HepG2 (cell line): ENCODE results near the gene EIF4G3. TPM values are rescaled to one million over a fixed set of nuclear protein-coding genes. Genes with fewer than 3 reads are reported as not detected.
A peak's percentile ranks its signal among the peaks of the same experiment; 100 is the strongest.

ENCODE experiments used
- CREB3 ChIP-seq: sonication (generic); formaldehyde crosslinking; IDR thresholded peaks from 2 replicates; pipeline ENCODE4 v1.5.0; 2020; ENCODE audit warnings: missing genetic modification reagents
- E2F1 ChIP-seq: sonication (generic); formaldehyde crosslinking; IDR thresholded peaks from 2 replicates; pipeline ENCODE4 v1.5.0; 2020; ENCODE audit warnings: missing genetic modification reagents
- ERF ChIP-seq: IDR thresholded peaks from 2 replicates; pipeline ENCODE4 v1.6.1; 2018; ENCODE audit warnings: missing biosample characterization, missing genetic modification reagents
- HDAC2 ChIP-seq: sonication (generic); formaldehyde crosslinking; IDR thresholded peaks from 2 replicates; pipeline ENCODE4 v1.4.0; 2020; ENCODE audit warnings: missing genetic modification reagents
- HNF4G ChIP-seq, 2 experiments: sonication (generic) in 1 of 2; formaldehyde crosslinking in 1 of 2; IDR thresholded peaks; 2 replicates each; pipeline versions ENCODE4 v1.4.0 to v1.6.1; 2011 to 2020; ENCODE audit warnings: borderline replicate concordance in 2 of 2, low read depth in 2 of 2, mild to moderate bottlenecking in 2 of 2, low read length in 1 of 2, missing genetic modification reagents in 1 of 2, moderate library complexity in 1 of 2
- HOXA7 ChIP-seq: sonication (generic); formaldehyde crosslinking; IDR thresholded peaks from 2 replicates; pipeline ENCODE4 v1.8.1; 2022; ENCODE audit warnings: mild to moderate bottlenecking, missing genetic modification reagents, moderate library complexity
- NR3C1 ChIP-seq: sonication (generic); formaldehyde crosslinking; IDR thresholded peaks from 2 replicates; pipeline ENCODE4 v1.4.0; 2020; ENCODE audit warnings: missing genetic modification reagents
- SOX13 ChIP-seq, 3 experiments: fragments of 450-650 bp in 1 of 3; sonication (generic) in 1 of 3; formaldehyde crosslinking in 1 of 3; IDR thresholded peaks in 2 of 3; conservative IDR thresholded peaks in 1 of 3; 2 replicates each; pipeline versions ENCODE4 v1.5.0 to v1.6.1; 2016 to 2020; ENCODE audit warnings: antibody characterized with exemption in 1 of 3, mild to moderate bottlenecking in 1 of 3, missing compliant biosample characterization in 1 of 3, missing genetic modification reagents in 1 of 3, moderate library complexity in 1 of 3
- USF2 ChIP-seq, 2 experiments: sonication (generic) in 1 of 2; formaldehyde crosslinking in 1 of 2; IDR thresholded peaks; 2 replicates each; pipeline versions ENCODE4 v1.5.1 to v1.6.1; 2011 to 2020; ENCODE audit warnings: borderline replicate concordance in 1 of 2, low read depth in 1 of 2, low read length in 1 of 2, mild to moderate bottlenecking in 1 of 2, missing genetic modification reagents in 1 of 2, moderate library complexity in 1 of 2
- ZNF224 ChIP-seq: sonication (generic); formaldehyde crosslinking; IDR thresholded peaks from 2 replicates; pipeline ENCODE4 v1.5.0; 2020; ENCODE audit warnings: mild to moderate bottlenecking, missing genetic modification reagents
- ZNF225 ChIP-seq: sonication (generic); formaldehyde crosslinking; IDR thresholded peaks from 2 replicates; pipeline ENCODE4 v1.4.0; 2020; ENCODE audit warnings: mild to moderate bottlenecking, missing genetic modification reagents
- ZNF232 ChIP-seq: sonication (generic); formaldehyde crosslinking; IDR thresholded peaks from 2 replicates; pipeline ENCODE4 v1.4.0; 2020; ENCODE audit warnings: missing genetic modification reagents, borderline replicate concordance
- ZNF292 ChIP-seq: sonication (generic); formaldehyde crosslinking; IDR thresholded peaks from 2 replicates; pipeline ENCODE4 v1.8.1; 2022; ENCODE audit warnings: mild to moderate bottlenecking, low read depth, missing genetic modification reagents, borderline replicate concordance
- ZNF740 ChIP-seq: sonication (generic); formaldehyde crosslinking; IDR thresholded peaks from 2 replicates; pipeline ENCODE4 v1.4.0; 2020; ENCODE audit warnings: missing genetic modification reagents
- polyA plus RNA-seq, 8 experiments: library from polyadenylated mRNA; depleted of rRNA in 3 of 8; stranded (reverse) in 7 of 8; unstranded in 1 of 8; fragments of >200 nt; fragmentation: Illumina TruSeq in 4 of 8; extraction: Trizol in 4 of 8; gene quantifications; 2 replicates each; pipeline versions ENCODE4 v1.2.1 to v1.2.3, GENCODE V29; 2011 to 2016; ENCODE audit warnings: low read depth in 4 of 8, missing spikeins in 1 of 8, mixed read lengths in 1 of 8; ENCODE audit not compliant: insufficient read depth in 1 of 8
- total RNA-seq, 5 experiments: library from RNA; depleted of rRNA; stranded (reverse); fragments of >200 nt; fragmentation: Illumina TruSeq; extraction: Trizol; gene quantifications; 2 replicates each; pipeline ENCODE4 v1.2.3, GENCODE V29; 2016; ENCODE audit warnings: low read depth in 1 of 5
- TF ChIP-seq, protein P1 (sequence below): sonication (generic); formaldehyde crosslinking; conservative IDR thresholded peaks from 2 replicates; pipeline ENCODE4 v1.5.0; 2020; ENCODE audit warnings: missing genetic modification reagents
- TF ChIP-seq, protein P2 (sequence below): sonication (generic); formaldehyde crosslinking; IDR thresholded peaks from 2 replicates; pipeline ENCODE4 v1.5.1; 2020; ENCODE audit warnings: missing genetic modification reagents, mild to moderate bottlenecking, borderline replicate concordance

The EIF4G3 gene
- total and polyA plus RNA-seq, 2 of the 13 experiments (the other 11 are each of a cell fraction or from before 2014, with no cell fraction given): 22.2 to 27.6 TPM

DNA sequence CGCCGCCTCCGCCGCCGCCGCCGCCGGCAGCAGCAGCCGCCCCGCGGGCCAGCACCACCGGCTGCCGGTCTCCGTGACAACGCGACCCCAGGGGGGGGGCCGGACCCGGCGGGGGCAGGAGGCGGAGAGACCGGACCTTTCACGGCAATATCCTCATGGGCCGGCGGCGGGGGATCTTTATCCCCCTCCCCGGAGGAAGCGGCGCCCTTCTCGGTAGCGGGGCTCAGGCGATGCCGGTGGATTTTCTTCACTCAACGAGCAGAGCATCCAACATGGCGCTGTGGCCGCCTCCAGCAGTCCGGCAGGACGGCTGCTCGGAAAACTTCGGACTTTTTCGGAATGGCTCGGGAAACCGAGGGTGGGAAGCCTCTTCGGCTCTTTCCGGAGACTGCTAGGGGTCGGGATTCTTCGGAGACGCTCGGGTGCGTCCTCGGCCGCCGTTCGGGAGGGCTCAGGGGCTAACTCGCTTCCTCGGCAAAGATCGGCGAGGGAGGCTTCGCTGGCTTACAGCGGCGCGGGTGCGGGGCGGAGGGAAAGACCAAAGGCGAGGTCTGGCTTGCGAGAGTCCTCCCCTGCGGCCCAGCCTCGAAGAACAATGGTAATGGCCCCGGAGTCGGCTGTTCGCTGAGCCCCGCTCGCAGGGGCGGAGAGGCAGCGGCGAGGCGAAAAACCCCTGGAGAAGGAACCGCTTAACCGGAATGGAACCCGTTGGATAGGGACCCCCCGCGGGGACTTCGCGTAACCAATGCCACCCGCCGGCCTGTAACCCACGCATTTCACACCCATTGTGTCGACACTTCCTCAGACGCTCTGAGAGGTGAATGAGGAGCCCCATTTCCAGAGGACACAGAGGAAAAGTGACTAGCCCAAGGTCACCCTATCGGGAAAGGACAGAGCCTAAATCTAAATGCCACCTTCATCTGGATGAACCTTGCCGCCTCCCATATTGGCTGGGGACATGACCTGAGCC is at the start of gene EIF4G3 (continued):
- TF ChIP-seq HNF4G (IDR thresholded peaks at IDR 0.05; ENCODE audit: borderline replicate concordance, low read depth, low read length) (peak; percentile 37; the same call in 1 of the 2 replicates), HNF4G (CRISPR knock-in tag; IDR thresholded peaks at IDR 0.05; ENCODE audit: borderline replicate concordance, low read depth) (no peak), NR3C1 (CRISPR knock-in tag) (no peak), ZNF224 (CRISPR knock-in tag) (peak; percentile 38; the same call in 1 of the 2 replicates), ZNF740 (peak; percentile 96), ZNF232 (peak; percentile 6; the same call in 1 of the 2 replicates), CREB3 (CRISPR knock-in tag) (no peak), E2F1 (CRISPR knock-in tag) (0 out of 2 replicates have a peak, but pooled peaks have one; percentile 20), HOXA7 (CRISPR knock-in tag) (no peak), HDAC2 (0 out of 2 replicates have a peak, but pooled peaks have one; percentile 14), ERF (CRISPR knock-in tag) (peak; percentile 72), SOX13 (IDR thresholded peaks at IDR 0.05) (no peak), SOX13 (CRISPR knock-in tag; conservative IDR thresholded peaks at IDR 0.05 in 1 of 2, IDR thresholded peaks at IDR 0.05 in 1 of 2) (0 out of 4 replicates have a peak, but pooled peaks of 1 of the 2 experiments have one; percentile 6), ZNF225 (CRISPR knock-in tag) (peak; percentile 33; the same call in 1 of the 2 replicates), ZNF292 (0 out of 2 replicates have a peak, but pooled peaks have one; percentile 1), USF2 (IDR thresholded peaks at IDR 0.05; ENCODE audit: low read depth, low read length) (no peak), USF2 (CRISPR knock-in tag; IDR thresholded peaks at IDR 0.05; ENCODE audit: borderline replicate concordance) (no peak)
- TF ChIP-seq, protein P1, sequence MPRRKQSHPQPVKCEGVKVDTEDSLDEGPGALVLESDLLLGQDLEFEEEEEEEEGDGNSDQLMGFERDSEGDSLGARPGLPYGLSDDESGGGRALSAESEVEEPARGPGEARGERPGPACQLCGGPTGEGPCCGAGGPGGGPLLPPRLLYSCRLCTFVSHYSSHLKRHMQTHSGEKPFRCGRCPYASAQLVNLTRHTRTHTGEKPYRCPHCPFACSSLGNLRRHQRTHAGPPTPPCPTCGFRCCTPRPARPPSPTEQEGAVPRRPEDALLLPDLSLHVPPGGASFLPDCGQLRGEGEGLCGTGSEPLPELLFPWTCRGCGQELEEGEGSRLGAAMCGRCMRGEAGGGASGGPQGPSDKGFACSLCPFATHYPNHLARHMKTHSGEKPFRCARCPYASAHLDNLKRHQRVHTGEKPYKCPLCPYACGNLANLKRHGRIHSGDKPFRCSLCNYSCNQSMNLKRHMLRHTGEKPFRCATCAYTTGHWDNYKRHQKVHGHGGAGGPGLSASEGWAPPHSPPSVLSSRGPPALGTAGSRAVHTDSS (CRISPR knock-in tag): 0 out of 2 replicates have a peak, but pooled peaks have one; percentile 69
- TF ChIP-seq, protein P2, sequence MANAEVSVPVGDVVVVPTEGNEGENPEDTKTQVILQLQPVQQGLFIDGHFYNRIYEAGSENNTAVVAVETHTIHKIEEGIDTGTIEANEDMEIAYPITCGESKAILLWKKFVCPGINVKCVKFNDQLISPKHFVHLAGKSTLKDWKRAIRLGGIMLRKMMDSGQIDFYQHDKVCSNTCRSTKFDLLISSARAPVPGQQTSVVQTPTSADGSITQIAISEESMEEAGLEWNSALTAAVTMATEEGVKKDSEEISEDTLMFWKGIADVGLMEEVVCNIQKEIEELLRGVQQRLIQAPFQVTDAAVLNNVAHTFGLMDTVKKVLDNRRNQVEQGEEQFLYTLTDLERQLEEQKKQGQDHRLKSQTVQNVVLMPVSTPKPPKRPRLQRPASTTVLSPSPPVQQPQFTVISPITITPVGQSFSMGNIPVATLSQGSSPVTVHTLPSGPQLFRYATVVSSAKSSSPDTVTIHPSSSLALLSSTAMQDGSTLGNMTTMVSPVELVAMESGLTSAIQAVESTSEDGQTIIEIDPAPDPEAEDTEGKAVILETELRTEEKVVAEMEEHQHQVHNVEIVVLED (CRISPR knock-in tag): peak; percentile 38; the same call in 1 of the 2 replicates
